Measurements from ENCODE around the gene MLXIP.

Gene MLXIP

GRCh38 chr12:122057007-122057735 lies 21.4 kb upstream of the MLXIP start:
- H3K9ac ChIP-seq = no peak overlapping the region
- no peak overlapping the region for H3K4me2 ChIP-seq
- no peaks in the 10 kb centered on the region for H3K36me3 ChIP-seq (ENCODE audit: insufficient read depth)
- H3K4me3 ChIP-seq (IDR thresholded peaks at IDR 0.05; ENCODE audit: insufficient read depth, low read depth, low read length) = no peak overlapping the region
- H2AFZ ChIP-seq (ENCODE audit: low read depth) = no peak overlapping the region
- no peaks in the 10 kb centered on the region for H3K27me3 ChIP-seq (ENCODE audit: insufficient read depth, low read depth)
- no peak for TF ChIP-seq CTCF (conservative IDR thresholded peaks at IDR 0.05; ENCODE audit: low read depth, low read length)
- no peak overlapping the region for H3K27ac ChIP-seq
- H3K4me1 ChIP-seq (ENCODE audit: low read depth, poor library complexity, severe bottlenecking) = no peaks in the 10 kb centered on the region
- no peaks in the 10 kb centered on the region for H4K20me1 ChIP-seq (ENCODE audit: insufficient read depth)
- no peaks in the 10 kb centered on the region for H3K79me2 ChIP-seq (ENCODE audit: insufficient read depth, low read depth)

- no peak overlapping the region for H3K9ac ChIP-seq
- H3K27me3 ChIP-seq (ENCODE audit: insufficient read depth, low read depth) = no peaks in the 10 kb centered on the region
- no peaks in the 10 kb centered on the region for H4K20me1 ChIP-seq (ENCODE audit: insufficient read depth)
- H3K36me3 ChIP-seq (ENCODE audit: insufficient read depth) = no peaks in the 10 kb centered on the region
- H3K4me1 ChIP-seq (ENCODE audit: low read depth, poor library complexity, severe bottlenecking) = no peaks in the 10 kb centered on the region
- TF ChIP-seq CTCF (conservative IDR thresholded peaks at IDR 0.05; ENCODE audit: low read depth, low read length) = no peak
- H3K27ac ChIP-seq = no peak overlapping the region
- no peaks in the 10 kb centered on the region for H3K79me2 ChIP-seq (ENCODE audit: insufficient read depth, low read depth)
- H2AFZ ChIP-seq (ENCODE audit: low read depth) = no peak overlapping the region
- no peak overlapping the region for H3K4me2 ChIP-seq
- no peak overlapping the region for H3K4me3 ChIP-seq (IDR thresholded peaks at IDR 0.05; ENCODE audit: insufficient read depth, low read depth, low read length)
Measured at GRCh38 chr12:122057769-122058168, 20.8 kb upstream of the MLXIP start.

DNA sequence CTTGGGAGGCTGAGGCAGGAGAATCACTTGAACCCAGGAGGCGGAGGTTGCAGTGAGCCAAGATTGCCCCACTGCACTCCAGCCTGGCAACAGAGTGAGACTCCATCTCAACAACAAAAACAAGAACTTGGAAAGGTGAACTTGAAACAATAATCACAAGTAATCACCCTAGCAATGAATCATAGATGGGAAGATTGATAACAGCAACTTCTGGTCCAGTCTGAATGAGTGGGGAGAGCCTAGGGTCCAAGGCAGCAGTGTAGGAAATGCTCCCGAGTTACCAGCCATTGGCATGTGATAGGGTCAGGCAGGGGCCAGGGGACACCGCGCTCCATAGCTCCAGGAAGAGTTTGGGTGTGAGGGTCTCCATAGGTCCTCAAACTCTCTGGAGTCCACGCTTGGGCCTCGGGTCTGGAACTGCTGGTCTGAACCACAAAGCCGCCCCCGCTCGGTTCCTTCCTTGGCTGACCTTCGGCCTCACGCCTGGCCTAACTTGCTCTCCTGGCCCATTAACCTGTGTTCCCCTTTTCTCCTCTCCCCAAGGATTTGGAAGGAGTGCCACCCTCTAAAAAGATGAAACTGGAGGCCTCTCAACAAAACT lies 19.9 kb upstream of the MLXIP start:
- no peak overlapping the region for H3K9ac ChIP-seq
- no peak overlapping the region for H3K27ac ChIP-seq
- H3K4me3 ChIP-seq (IDR thresholded peaks at IDR 0.05; ENCODE audit: insufficient read depth, low read depth, low read length) = no peak overlapping the region
- no peak overlapping the region for H2AFZ ChIP-seq (ENCODE audit: low read depth)
- TF ChIP-seq CTCF (conservative IDR thresholded peaks at IDR 0.05; ENCODE audit: low read depth, low read length) = no peak
- no peaks in the 10 kb centered on the region for H3K79me2 ChIP-seq (ENCODE audit: insufficient read depth, low read depth)
- no peaks in the 10 kb centered on the region for H3K36me3 ChIP-seq (ENCODE audit: insufficient read depth)
- no peak overlapping the region for H3K4me2 ChIP-seq
- no peaks in the 10 kb centered on the region for H4K20me1 ChIP-seq (ENCODE audit: insufficient read depth)
- H3K27me3 ChIP-seq (ENCODE audit: insufficient read depth, low read depth) = no peaks in the 10 kb centered on the region
- H3K4me1 ChIP-seq (ENCODE audit: low read depth, poor library complexity, severe bottlenecking) = no peaks in the 10 kb centered on the region

GRCh38 chr12:122059203-122059960 lies 19.2 kb upstream of the MLXIP start:
- H3K27ac ChIP-seq = no peak overlapping the region
- TF ChIP-seq CTCF (conservative IDR thresholded peaks at IDR 0.05; ENCODE audit: low read depth, low read length) = no peak
- no peak overlapping the region for H2AFZ ChIP-seq (ENCODE audit: low read depth)
- H3K27me3 ChIP-seq (ENCODE audit: insufficient read depth, low read depth) = no peaks in the 10 kb centered on the region
- no peaks in the 10 kb centered on the region for H4K20me1 ChIP-seq (ENCODE audit: insufficient read depth)
- H3K36me3 ChIP-seq (ENCODE audit: insufficient read depth) = no peaks in the 10 kb centered on the region
- H3K4me3 ChIP-seq (IDR thresholded peaks at IDR 0.05; ENCODE audit: insufficient read depth, low read depth, low read length) = no peak overlapping the region
- no peaks in the 10 kb centered on the region for H3K4me1 ChIP-seq (ENCODE audit: low read depth, poor library complexity, severe bottlenecking)
- no peaks in the 10 kb centered on the region for H3K79me2 ChIP-seq (ENCODE audit: insufficient read depth, low read depth)
- H3K9ac ChIP-seq = no peak overlapping the region
- no peak overlapping the region for H3K4me2 ChIP-seq
